T-helper 2 cell (primary cell): ENCODE results near the gene OLFML2A.
A peak's percentile ranks its signal among the peaks of the same experiment; 100 is the strongest.

ENCODE experiments used
- DNase-seq, 5 experiments: peaks; one replicate each; pipeline versions ENCODE4 v3.0.0 to v3.0.0-alpha.2; 2012 to 2022

Gene OLFML2A

DNA sequence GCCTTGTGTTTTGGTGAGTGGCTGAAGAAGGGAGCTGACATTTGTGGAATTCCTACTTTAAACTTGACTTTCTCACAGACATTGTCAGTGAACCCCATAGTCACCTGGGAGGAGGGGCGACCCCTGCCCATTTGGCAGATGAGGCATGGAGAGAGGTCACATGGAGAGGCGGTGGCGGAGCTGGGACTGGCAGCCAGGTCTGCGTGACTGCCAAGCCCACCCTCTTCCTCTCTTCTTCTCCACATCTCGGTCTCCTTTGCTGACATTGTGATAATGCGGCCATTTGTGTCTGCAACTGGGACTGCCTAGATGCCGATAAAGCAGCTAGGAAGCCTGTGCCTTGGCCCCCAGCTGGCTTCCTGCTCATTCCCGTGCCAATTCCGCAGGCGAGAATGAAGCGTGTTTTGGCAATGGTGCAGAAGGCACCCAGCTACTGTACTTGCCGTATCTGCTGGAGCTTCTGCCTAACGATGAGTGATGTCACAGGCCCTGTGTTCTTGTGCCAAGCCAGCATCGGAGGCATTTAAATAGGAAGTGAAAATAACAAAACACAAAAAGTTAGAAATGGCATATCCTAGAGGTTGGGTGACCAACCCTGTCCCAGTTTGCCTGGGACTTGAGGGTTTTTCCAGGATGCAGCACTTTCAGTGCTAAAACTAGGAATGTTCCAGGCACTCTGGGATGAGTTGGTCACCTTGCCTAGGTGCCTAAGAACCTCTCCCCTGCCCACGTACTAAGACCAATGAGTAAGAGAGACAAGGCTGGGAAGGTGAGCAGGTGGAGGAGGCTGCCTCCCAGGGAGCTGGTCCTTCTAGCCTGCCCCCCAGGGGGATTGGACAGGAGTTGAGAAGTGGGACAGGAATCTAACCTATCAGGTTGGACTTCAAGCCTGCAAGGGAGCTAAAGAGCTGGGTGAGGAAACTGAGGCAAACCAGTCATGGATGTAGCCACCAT is 23.6 kb downstream of the OLFML2A start:
- peak in 1 of 5 experiments; percentile 9 for DNase-seq

DNA sequence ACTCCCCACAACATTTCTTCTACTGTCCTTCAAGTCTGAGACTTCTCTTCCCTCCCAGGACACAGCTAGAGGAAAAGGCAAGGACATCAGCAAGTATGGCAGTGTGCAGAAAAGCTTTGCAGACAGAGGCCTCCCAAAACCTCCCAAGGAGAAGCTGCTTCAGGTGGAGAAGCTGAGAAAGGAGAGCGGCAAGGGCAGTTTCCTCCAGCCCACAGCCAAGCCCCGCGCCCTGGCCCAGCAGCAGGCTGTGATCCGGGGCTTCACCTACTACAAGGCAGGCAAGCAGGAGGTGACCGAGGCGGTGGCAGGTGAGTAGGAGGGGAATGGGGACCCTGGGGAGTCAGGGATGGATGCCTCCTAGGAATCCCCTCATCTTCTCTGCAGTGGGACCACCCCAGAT is 24.4 kb downstream of the OLFML2A start:
- DNase-seq = no peak

GRCh38 chr9:124802426-124802825 is 25.5 kb downstream of the OLFML2A start:
- no peak for DNase-seq

DNA sequence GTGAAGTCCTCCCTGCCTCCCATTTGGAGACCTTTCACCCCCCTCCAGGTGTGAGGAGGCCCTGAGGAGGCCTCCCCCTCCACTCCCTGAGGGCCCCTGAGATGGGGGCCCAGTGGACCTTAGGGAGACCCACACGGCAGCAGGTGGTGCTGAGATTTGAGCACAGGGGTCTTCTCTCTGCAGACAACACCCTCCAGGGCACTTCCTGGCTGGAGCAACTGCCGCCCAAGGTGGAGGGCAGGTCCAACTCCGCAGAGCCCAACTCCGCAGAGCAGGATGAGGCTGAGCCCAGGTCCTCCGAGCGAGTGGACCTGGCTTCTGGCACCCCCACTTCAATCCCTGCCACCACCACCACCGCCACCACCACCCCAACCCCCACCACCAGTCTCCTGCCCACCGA is 27.0 kb downstream of the OLFML2A start:
- no peak for DNase-seq

DNA sequence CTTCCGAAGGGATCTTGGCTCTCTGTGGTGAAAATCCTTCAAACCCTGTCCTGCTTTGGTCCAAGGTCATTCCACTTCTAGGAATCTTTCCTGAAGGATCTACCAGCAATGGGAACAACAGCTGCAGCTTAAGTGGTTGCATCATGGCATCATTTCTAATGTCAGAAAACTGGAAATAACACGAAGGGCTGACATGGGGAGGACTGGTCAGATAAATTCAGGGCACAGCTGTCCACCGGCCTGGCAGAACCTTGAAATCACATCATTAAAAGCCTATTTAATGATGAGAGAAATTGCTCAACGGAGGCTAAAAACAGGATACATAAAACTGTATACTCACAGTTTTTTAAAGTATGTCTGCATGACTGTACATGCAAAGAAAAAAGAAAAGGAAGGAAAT is 28.3 kb downstream of the OLFML2A start:
- DNase-seq = no peak

DNA sequence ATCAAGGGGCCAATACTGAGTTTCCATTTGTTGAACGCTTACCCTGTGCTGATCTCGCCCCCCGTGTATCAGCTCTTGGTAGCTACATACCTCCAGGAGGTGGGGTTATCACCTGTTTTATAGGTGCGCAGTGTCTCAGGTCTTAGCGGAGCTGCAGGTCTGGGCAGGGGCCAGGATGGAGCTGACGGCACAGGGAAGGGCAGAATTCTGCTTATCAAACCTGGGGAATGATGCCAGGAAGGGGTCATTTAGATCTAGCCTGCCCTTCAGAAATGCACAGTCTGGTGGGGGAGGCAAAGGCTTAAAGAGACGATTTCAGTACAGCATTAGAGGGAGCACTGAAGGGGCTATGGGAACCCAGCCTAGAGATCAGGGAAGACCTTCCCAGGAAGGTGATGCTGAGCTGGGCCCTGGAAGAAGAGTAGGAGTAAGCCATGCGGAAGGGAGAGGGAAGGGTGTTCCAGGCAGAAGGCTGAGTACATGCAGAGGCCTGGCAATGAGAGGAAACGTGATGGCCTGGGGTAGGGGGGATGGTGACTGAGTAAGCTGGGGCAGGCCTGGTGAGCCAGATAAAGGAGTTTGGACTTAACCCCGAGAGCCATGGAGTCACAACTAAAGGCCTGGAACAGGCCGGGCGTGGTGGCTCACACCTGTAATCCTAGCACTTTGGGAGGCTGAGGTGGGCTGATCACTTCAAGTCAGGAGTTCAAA is 31.5 kb downstream of the OLFML2A start:
- DNase-seq = no peak

GRCh38 chr9:124809211-124809610 is 32.3 kb downstream of the OLFML2A start:
- DNase-seq = no peak

- no peak for DNase-seq
Observed at GRCh38 chr9:124809741-124810500, 33.0 kb downstream of the OLFML2A start.

DNA sequence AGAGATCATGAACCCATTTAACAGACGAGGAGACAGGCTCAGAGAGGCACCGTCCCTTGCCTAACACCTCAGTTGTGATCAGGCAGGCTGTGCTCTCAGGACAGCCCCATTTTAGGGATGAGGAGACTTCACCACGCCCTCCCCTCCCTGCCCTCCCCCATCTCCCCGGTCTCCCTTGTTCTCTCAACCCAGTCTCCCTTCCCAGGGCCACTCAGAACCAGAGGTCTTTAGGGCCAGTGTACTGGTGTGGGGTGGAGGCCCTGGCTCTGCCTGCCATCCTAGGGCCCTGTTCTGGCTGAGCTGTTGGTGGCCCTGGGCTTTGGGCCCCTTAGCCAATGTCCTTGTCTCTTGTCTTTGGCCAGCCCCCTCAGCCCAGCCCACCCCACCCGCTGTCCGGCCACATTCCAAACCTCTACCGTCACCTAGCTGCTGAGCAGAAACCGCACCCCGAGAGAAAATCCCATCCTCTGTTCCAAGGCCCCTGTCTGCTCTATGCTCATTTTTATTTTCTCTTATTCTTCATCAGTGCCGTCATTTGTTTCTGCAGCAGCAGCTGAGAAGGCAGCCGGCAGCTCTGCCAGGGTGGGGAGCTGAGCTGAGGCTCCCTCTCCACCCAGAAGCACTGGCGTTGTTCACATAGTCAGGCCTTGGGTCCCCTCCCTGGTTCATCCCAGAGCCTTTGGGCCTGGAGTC is 33.9 kb downstream of the OLFML2A start:
- no peak for DNase-seq

DNA sequence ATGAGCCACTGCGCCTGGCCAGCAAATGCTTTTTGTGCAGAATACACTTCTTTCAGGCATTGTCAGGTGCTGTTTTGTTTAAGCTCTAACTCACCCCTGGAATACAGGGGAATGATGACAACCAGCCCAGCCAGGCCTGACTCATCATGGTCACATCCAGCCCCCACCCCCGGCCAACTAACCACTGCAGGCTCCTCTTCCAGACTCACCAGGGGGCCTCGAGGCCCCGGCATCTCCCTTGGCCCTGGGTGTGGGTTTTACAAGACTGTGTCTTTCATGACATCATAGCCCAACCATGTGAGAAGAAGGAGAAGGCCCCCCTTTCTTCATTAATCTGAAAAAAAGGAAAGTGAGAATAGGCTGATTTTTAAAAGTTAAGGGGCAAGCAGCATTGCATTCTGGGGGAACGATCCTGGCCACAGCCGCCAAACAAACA is 35.5 kb downstream of the OLFML2A start:
- DNase-seq = no peak

GRCh38 chr9:124813041-124813440 is 36.1 kb downstream of the OLFML2A start:
- DNase-seq = no peak

DNA sequence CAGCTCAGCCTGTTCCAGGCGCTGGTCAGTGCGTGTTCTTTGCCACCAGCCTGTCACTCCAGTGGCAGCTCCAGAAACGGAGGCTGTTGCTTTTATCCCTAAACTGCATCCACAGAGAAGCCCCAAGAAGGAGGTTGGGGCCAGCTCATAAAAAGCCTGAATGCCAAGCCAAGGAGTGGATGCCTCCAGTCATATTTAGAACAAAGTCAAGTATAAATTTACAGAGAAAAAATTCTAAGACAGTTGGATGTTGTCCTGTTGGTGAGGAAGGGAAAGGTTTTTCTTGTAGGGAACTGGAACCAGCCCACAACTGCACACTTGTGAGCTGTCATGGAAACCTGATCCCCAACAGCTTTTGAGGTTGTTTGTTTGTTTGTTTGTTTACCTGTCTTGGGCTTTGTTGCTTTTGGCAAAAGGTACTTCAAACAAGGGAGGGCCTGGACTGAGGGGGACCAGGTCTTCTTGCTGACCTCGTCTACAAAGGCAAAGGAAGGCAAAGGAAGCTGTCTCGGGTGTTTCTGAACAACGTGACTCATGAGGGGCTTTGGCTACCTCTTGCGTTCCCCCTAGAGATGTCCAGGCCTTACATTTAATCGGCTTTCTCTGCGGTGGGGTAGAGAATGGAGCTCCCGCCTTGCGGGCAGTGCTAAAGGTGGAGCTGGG is 36.7 kb downstream of the OLFML2A start:
- DNase-seq = no peak

- DNase-seq = no peak
Observed at GRCh38 chr9:124814164-124814535, 37.2 kb downstream of the OLFML2A start.

DNA sequence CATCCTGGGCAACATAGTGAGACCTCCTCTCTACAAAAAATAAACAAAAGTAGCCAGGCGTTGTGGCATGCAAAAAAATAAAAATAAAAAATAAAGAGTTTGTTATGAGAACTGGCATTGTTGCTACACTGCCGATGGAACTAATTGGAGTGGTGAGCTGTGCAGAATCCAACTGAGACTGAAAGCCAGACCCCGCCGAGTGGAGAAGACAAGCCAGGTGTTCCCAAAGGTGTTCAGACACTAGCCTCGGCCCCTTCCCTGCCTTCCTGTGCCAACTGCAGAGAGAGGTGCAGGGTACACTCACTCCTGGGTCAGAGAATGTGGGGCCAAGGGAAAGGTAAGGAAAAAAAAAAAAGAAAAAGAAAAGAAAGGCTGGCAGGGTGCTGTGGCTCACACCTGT is 38.7 kb downstream of the OLFML2A start:
- no peak for DNase-seq

DNA sequence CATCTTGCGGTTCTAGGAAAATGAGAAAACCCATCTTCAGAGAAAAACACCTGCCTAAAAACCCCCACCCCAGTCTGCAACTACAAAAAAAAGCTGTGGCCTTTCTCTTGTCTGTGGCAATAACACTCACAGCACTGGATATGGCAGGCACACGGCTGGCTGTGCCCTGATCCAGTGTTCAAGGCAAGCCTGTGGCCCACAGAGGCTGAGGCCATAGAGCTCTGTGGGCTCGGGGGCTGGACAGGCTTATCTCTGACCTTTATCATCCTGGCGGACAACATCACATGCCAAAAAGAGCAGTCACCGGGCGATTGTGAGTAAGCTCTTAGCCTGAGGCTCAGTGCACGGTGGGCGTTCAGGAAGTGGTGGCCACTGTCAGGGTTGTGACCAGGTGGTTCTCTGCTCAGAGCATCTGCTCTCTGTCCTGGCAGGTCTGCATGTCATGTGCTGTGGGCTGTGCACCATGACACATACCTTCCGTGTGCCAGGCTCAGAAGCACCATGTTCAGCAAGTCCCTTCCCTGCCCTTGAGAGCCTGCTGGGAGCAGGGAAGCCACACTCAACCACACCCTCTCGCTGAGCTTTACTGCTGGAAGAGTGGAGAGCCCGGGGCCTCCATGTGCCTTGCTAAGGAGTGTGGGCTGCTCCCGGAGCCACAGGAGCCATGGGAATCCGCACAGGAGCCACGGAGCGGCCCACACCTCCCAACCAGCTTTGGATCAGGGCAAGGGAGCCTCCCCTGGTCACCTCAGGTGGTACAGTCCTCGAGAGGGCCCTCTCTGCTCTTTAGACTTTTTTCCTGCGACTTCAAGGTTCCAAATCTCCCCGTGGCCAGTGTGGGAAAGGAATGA is 41.7 kb downstream of the OLFML2A start:
- no peak for DNase-seq

GRCh38 chr9:124820698-124821623 is 44.0 kb downstream of the OLFML2A start:
- DNase-seq = no peak

GRCh38 chr9:124828489-124829333 is 51.8 kb downstream of the OLFML2A start:
- no peak for DNase-seq

- no peak for DNase-seq
Observed at GRCh38 chr9:124829334-124829669, 52.4 kb downstream of the OLFML2A start.

DNA sequence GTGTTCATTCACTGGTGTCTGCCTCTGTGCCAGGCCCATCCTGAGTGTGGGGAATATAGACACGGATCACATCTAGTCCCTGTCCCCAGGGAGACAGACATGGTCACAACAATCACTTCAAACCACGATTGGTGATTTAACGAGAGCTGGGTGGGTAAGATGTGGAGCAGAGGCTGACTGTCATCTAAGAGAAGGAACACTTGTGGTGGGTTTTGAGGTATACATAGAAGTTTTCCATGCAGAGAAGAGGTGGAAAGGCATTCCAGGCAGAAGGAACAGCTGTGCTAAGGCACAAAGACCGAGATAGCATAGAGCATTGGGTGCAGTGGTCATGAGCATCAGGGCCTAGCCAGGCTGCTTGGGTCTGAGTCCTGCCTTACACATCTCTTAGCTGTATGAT is 53.7 kb downstream of the OLFML2A start:
- no peak for DNase-seq
